ENCODE results near the gene TBC1D14.

Gene TBC1D14

DNA sequence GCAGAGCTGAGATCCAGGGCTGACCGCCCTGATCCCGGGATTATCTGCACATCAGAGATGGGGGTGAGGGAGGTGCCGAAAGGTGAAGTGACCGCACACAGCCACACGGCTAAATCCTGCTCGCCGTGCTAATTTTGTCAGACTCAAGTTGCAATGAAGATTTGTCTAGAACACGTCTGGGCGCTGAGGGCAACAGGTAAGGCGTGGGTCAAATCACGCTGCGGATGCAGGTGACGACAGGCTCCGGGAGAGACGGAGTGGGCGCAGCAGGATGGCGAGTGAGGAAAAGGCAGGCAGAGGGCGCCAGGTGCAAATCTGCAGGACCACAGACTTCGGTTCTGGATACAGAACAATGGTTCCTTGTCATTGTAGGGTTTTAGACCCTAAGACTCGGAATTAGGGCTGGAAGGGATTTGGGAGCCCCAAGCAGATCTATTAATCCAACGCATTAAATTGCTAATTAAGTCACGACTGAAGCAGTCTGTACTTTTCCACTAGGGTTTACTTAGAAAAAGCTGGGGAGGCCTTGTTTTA lies 1.9 kb upstream of the TBC1D14 start:
- TF ChIP-seq, protein P1, sequence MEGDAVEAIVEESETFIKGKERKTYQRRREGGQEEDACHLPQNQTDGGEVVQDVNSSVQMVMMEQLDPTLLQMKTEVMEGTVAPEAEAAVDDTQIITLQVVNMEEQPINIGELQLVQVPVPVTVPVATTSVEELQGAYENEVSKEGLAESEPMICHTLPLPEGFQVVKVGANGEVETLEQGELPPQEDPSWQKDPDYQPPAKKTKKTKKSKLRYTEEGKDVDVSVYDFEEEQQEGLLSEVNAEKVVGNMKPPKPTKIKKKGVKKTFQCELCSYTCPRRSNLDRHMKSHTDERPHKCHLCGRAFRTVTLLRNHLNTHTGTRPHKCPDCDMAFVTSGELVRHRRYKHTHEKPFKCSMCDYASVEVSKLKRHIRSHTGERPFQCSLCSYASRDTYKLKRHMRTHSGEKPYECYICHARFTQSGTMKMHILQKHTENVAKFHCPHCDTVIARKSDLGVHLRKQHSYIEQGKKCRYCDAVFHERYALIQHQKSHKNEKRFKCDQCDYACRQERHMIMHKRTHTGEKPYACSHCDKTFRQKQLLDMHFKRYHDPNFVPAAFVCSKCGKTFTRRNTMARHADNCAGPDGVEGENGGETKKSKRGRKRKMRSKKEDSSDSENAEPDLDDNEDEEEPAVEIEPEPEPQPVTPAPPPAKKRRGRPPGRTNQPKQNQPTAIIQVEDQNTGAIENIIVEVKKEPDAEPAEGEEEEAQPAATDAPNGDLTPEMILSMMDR (conservative IDR thresholded peaks at IDR 0.05; ENCODE audit: low read length): peak; percentile 40
- no peak for TF ChIP-seq EZH2phosphoT487 (IDR thresholded peaks at IDR 0.05; ENCODE audit: borderline replicate concordance)
- Histone ChIP-seq H4K20me1 (ENCODE audit: insufficient read depth, low read length, poor library complexity, severe bottlenecking) (peaks cover 13% of the 10 kb centered on the region), H2AFZ (ENCODE audit: low read length) (no peak overlapping the region), H3K9me3 (ENCODE audit: insufficient read depth, low read depth, low read length) (no peaks in the 10 kb centered on the region), H3F3A (ENCODE audit: low read depth) (no peaks in the 10 kb centered on the region), H3K27me3 (ENCODE audit: insufficient read depth, low read length, poor library complexity, severe bottlenecking) (no peaks in the 10 kb centered on the region), H3K4me3 (ENCODE audit: low read length, poor library complexity, severe bottlenecking) (no peak overlapping the region), H3K9ac (ENCODE audit: low read depth, low read length, poor library complexity, severe bottlenecking) (no peak overlapping the region), H3K4me1 (ENCODE audit: insufficient read depth, low read length, poor library complexity, severe bottlenecking) (peaks cover 23% of the 10 kb centered on the region), H3K9me2 (replicated peaks; ENCODE audit: low read depth, low read length) (no peaks in the 10 kb centered on the region), H3K4me2 (ENCODE audit: low read depth, low read length, poor library complexity, severe bottlenecking) (no peak overlapping the region), H3K36me3 (ENCODE audit: insufficient read depth, low read length) (no peaks in the 10 kb centered on the region), H3K79me2 (ENCODE audit: insufficient read depth, low read length) (peaks cover 21% of the 10 kb centered on the region; the same call in 1 of the 2 replicates)

DNA sequence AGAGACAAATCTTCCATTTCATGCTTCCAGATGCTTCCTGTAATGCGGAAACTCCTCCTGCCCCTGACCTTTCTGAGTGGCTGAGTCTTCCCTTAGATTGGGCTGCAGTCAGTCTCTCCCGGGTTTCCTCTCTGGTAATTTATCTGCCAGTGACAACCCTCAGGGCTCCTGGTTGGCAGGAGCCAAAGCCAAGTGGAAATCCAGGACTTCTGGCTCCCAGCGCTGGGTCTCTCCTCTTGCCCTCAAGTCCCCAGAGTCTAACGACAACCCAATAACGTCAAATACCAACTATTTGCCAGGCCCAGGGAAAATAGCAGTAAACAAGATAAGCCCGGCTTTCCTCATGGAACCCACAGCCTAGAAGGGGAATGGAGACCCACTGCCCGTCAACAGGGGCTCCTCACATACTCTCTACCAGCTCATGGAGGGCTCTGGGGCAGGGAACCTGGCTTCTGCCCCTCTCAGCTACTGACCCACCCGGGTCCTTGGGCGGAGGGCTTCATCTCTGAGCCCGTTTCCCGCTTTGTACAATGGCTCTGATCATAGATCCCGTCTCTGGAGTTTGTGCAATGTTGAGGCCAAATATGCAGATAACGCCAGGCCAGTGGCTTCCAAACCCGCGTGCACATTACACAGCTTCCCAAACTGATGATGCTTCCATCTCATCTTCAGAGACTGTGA lies 1.1 kb upstream of the TBC1D14 start:
- H3K27me3 ChIP-seq (ENCODE audit: insufficient read depth, low read length, poor library complexity, severe bottlenecking): no peaks in the 10 kb centered on the region
- H3K9me3 ChIP-seq (ENCODE audit: insufficient read depth, low read depth, low read length): no peaks in the 10 kb centered on the region
- peak overlapping the region; percentile 71 for H3K9ac ChIP-seq (ENCODE audit: low read depth, low read length, poor library complexity, severe bottlenecking)
- no peaks in the 10 kb centered on the region for H3K36me3 ChIP-seq (ENCODE audit: insufficient read depth, low read length)
- peaks cover 13% of the 10 kb centered on the region for H4K20me1 ChIP-seq (ENCODE audit: insufficient read depth, low read length, poor library complexity, severe bottlenecking)
- TF ChIP-seq, protein P1 (conservative IDR thresholded peaks at IDR 0.05; ENCODE audit: low read length): no peak
- no peak for TF ChIP-seq EZH2phosphoT487 (IDR thresholded peaks at IDR 0.05; ENCODE audit: borderline replicate concordance)
- peak overlapping the region; percentile 93 for H2AFZ ChIP-seq (ENCODE audit: low read length)
- H3K4me3 ChIP-seq (ENCODE audit: low read length, poor library complexity, severe bottlenecking): peak overlapping the region; percentile 76
- H3K4me1 ChIP-seq (ENCODE audit: insufficient read depth, low read length, poor library complexity, severe bottlenecking): peaks cover 23% of the 10 kb centered on the region
- peak overlapping the region; percentile 97 for H3K4me2 ChIP-seq (ENCODE audit: low read depth, low read length, poor library complexity, severe bottlenecking)
- no peaks in the 10 kb centered on the region for H3K9me2 ChIP-seq (replicated peaks; ENCODE audit: low read depth, low read length)
- no peaks in the 10 kb centered on the region for H3F3A ChIP-seq (ENCODE audit: low read depth)
- peaks cover 21% of the 10 kb centered on the region; the same call in 1 of the 2 replicates for H3K79me2 ChIP-seq (ENCODE audit: insufficient read depth, low read length)

DNA sequence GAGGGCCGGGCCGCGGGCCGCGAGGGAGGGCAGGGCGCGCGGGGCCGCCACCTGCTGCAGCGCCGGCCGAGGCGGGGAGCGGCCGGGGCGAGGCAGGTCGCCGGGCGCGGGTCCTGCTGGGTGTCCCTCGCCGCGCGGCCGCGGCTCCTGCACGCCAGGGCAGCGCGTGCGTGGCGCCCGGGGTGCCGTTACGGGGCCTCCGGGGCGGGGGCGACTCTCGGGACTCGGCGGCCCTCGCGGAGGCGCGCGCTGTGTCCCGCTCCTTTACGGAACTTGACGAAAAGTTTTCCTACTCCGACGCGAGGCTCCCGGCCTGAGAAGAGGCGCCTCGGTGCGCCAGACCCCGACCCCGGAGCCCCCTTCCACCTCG lies 329 bp downstream of the TBC1D14 start:
- Histone ChIP-seq H4K20me1 (ENCODE audit: insufficient read depth, low read length, poor library complexity, severe bottlenecking) (peaks cover 13% of the 10 kb centered on the region), H3F3A (ENCODE audit: low read depth) (no peaks in the 10 kb centered on the region), H3K27me3 (ENCODE audit: insufficient read depth, low read length, poor library complexity, severe bottlenecking) (no peaks in the 10 kb centered on the region), H3K4me2 (ENCODE audit: low read depth, low read length, poor library complexity, severe bottlenecking) (peak overlapping the region; percentile 94), H3K36me3 (ENCODE audit: insufficient read depth, low read length) (no peaks in the 10 kb centered on the region), H3K9me2 (replicated peaks; ENCODE audit: low read depth, low read length) (no peaks in the 10 kb centered on the region), H3K4me1 (ENCODE audit: insufficient read depth, low read length, poor library complexity, severe bottlenecking) (peaks cover 23% of the 10 kb centered on the region), H3K79me2 (ENCODE audit: insufficient read depth, low read length) (peaks cover 21% of the 10 kb centered on the region; the same call in 1 of the 2 replicates), H3K4me3 (ENCODE audit: low read length, poor library complexity, severe bottlenecking) (peak overlapping the region; percentile 76), H2AFZ (ENCODE audit: low read length) (no peak overlapping the region; the same call in 1 of the 2 replicates), H3K9ac (ENCODE audit: low read depth, low read length, poor library complexity, severe bottlenecking) (peak overlapping the region; percentile 79), H3K9me3 (ENCODE audit: insufficient read depth, low read depth, low read length) (no peaks in the 10 kb centered on the region)
- TF ChIP-seq, protein P1 (conservative IDR thresholded peaks at IDR 0.05; ENCODE audit: low read length): no peak
- TF ChIP-seq EZH2phosphoT487 (IDR thresholded peaks at IDR 0.05; ENCODE audit: borderline replicate concordance): no peak

Measured in Loucy (cell line).